ENCODE data around the gene SPP2.

The SPP2 gene

DNA sequence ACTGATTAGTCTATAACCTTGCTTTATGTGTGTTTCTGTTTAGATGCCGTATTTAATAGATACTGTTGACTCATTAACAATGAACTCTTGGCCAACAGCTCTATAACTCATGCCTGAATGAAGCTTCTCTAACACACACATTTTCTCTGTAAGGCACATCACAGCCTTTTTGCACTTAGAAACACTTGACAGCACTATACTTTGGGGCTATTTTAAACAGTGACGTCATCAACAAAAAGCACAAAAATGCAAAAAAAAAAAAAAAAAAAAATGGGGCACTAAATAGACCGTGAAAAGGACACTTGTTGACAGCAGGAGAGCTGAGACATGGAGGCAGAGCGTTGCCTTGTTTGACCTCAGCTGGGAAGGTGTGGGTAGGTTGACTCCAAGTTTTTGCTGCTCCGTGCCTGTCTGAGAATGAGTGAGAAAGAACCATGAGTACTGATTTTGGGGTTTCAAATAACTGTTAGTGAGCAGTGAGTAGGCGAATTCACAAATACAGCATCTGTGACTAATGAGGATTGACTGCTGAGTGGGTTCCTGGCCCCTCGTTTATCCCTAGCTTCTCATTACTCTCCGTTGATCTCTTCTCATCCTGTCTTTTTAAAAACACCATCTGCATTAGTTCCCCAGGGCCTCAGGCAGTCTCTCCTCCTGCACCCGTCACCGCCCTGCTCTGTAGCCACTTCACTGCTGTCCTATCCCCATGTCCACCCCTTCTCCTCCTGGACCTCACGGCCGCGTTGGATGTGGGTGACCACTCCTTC is 24.4 kb downstream of the SPP2 start:
- H3K4me1 ChIP-seq (ENCODE audit: control insufficient read depth in 1 of 2, insufficient read depth in 2 of 2, low read length in 2 of 2) = no peaks in the 10 kb centered on the region
- no peaks in the 10 kb centered on the region for H3K36me3 ChIP-seq (ENCODE audit: control insufficient read depth in 1 of 2, insufficient read depth in 2 of 2, low read length in 2 of 2)
- no peak overlapping the region for H3K27ac ChIP-seq (ENCODE audit: low read length)
- H3K27me3 ChIP-seq (ENCODE audit: low read depth, low read length) = no peaks in the 10 kb centered on the region
- H3K4me3 ChIP-seq (ENCODE audit: low read depth in 1 of 2, low read length in 2 of 2) = no peak overlapping the region
- no peaks in the 10 kb centered on the region for H3K9me3 ChIP-seq (ENCODE audit: control insufficient read depth in 1 of 2, low read length in 2 of 2)

DNA sequence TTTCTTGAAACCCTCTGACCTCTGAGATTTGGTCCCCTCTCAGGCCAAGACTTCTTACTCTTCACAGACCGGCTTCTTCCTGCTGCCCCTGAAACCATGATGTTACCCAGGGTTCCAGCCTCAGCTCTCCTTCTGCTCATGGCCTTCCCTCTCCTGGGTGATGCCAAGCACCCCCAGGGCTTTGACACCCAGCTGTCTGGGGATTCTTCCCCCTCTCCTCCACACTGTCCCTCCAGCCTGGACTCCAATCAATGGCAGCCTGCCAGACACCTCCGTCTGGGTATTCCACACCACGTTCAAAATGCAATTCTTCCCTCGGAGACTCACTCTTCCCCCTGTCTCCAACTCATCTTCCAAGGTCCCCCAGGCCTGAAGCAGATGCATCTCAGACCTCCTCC is 25.0 kb downstream of the SPP2 start:
- H3K36me3 ChIP-seq (ENCODE audit: control insufficient read depth in 1 of 2, insufficient read depth in 2 of 2, low read length in 2 of 2) = no peaks in the 10 kb centered on the region
- H3K4me3 ChIP-seq (ENCODE audit: low read depth in 1 of 2, low read length in 2 of 2) = no peak overlapping the region
- H3K9me3 ChIP-seq (ENCODE audit: control insufficient read depth in 1 of 2, low read length in 2 of 2) = no peaks in the 10 kb centered on the region
- no peak overlapping the region for H3K27ac ChIP-seq (ENCODE audit: low read length)
- H3K4me1 ChIP-seq (ENCODE audit: control insufficient read depth in 1 of 2, insufficient read depth in 2 of 2, low read length in 2 of 2) = no peaks in the 10 kb centered on the region
- no peaks in the 10 kb centered on the region for H3K27me3 ChIP-seq (ENCODE audit: low read depth, low read length)

DNA sequence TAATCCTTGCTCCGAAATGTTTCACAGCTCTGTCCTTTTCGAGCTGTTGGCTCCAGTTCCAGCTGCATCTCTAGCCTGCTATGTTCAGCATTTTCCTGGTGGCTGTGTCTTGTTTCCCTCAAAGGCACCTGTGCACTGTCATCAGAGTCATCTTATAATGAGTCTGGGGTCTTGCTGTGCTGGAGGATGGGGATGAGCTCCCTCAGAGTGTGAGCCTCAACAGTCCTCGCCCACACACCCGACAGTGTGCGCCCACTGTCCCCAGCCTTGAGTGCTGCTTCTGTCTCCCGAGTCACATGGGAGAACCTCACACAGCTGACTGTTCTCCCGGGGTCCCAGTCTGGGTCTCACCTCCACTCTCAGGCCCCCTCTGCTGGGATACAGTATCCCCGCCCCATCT is 25.4 kb downstream of the SPP2 start:
- H3K9me3 ChIP-seq (ENCODE audit: control insufficient read depth in 1 of 2, low read length in 2 of 2) = no peaks in the 10 kb centered on the region
- no peaks in the 10 kb centered on the region for H3K4me1 ChIP-seq (ENCODE audit: control insufficient read depth in 1 of 2, insufficient read depth in 2 of 2, low read length in 2 of 2)
- no peak overlapping the region for H3K27ac ChIP-seq (ENCODE audit: low read length)
- H3K36me3 ChIP-seq (ENCODE audit: control insufficient read depth in 1 of 2, insufficient read depth in 2 of 2, low read length in 2 of 2) = no peaks in the 10 kb centered on the region
- H3K27me3 ChIP-seq (ENCODE audit: low read depth, low read length) = no peaks in the 10 kb centered on the region
- H3K4me3 ChIP-seq (ENCODE audit: low read depth in 1 of 2, low read length in 2 of 2) = no peak overlapping the region

DNA sequence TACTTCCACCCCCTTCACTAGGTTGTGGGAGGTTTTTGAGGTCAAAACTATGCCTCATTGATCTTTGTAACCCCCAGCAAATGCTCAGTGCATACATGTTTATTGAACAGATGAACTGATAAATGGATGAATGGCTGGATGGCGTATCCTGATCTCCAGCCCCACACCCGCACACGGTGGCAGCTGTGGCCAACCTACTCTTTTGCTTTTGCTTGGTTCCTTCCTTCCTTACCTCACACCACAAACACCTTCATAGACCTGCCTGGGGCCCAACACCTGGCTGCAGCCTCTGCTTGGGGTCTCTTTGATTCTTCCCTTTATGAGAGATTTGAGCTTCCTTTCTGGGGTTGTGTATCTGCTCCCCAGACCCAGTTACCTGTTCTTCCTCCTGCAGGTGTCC is 25.9 kb downstream of the SPP2 start:
- H3K4me1 ChIP-seq (ENCODE audit: control insufficient read depth in 1 of 2, insufficient read depth in 2 of 2, low read length in 2 of 2) = no peaks in the 10 kb centered on the region
- no peaks in the 10 kb centered on the region for H3K27me3 ChIP-seq (ENCODE audit: low read depth, low read length)
- H3K4me3 ChIP-seq (ENCODE audit: low read depth in 1 of 2, low read length in 2 of 2) = no peak overlapping the region
- H3K9me3 ChIP-seq (ENCODE audit: control insufficient read depth in 1 of 2, low read length in 2 of 2) = no peaks in the 10 kb centered on the region
- no peaks in the 10 kb centered on the region for H3K36me3 ChIP-seq (ENCODE audit: control insufficient read depth in 1 of 2, insufficient read depth in 2 of 2, low read length in 2 of 2)
- no peak overlapping the region for H3K27ac ChIP-seq (ENCODE audit: low read length)

GRCh38 chr2:234078129-234078528 is 27.6 kb downstream of the SPP2 start:
- no peaks in the 10 kb centered on the region for H3K4me1 ChIP-seq (ENCODE audit: control insufficient read depth in 1 of 2, insufficient read depth in 2 of 2, low read length in 2 of 2)
- H3K9me3 ChIP-seq (ENCODE audit: control insufficient read depth in 1 of 2, low read length in 2 of 2) = no peaks in the 10 kb centered on the region
- no peaks in the 10 kb centered on the region for H3K36me3 ChIP-seq (ENCODE audit: control insufficient read depth in 1 of 2, insufficient read depth in 2 of 2, low read length in 2 of 2)

GRCh38 chr2:234081970-234082822 is 31.7 kb downstream of the SPP2 start:
- H3K27ac ChIP-seq (ENCODE audit: low read length) = no peak overlapping the region

More at GRCh38 chr2:234078129-234078528, 27.6 kb downstream of the SPP2 start:
- Histone ChIP-seq H3K4me3 (ENCODE audit: low read depth in 1 of 2, low read length in 2 of 2) (no peak overlapping the region), H3K27me3 (ENCODE audit: low read depth, low read length) (no peaks in the 10 kb centered on the region), H3K27ac (ENCODE audit: low read length) (no peak overlapping the region)

DNA sequence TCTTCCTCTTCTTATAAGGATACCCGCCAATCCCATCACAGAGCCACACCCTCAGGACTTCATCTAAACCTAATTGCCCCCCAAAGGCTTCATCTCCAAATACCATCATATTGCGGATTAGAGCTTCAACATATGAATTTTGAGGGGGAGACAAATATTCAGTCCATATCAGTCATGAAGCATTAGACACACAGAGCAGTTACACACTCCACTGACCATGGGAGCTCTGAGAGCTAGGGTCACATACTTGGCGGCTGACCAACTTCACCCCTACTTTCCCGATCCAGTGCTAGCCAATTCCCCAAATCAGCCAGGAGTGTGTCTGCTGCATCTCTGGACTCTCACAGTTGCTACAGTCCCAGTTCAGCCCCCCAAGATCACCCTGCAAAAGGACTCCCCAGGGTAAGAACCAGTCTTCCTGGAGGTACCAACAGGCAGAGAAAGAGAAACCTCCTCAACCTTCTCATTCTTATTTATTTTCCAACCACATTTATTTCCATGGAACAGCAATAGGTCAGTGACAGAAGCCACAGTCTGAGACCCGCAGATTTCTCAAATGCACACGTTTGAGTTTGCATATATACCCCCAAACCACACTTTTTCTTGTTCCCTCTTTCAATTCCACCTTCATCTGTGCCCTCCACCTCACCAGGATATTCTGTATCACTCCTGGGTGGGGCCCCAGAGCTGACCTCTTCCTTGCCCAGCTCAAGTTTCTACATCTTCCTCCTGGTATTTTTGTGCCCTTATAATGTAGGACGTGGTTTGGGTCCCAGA is 33.3 kb downstream of the SPP2 start:
- Histone ChIP-seq H3K27me3 (ENCODE audit: low read depth, low read length) (no peaks in the 10 kb centered on the region), H3K4me1 (ENCODE audit: control insufficient read depth in 1 of 2, insufficient read depth in 2 of 2, low read length in 2 of 2) (no peaks in the 10 kb centered on the region), H3K27ac (ENCODE audit: low read length) (no peak overlapping the region), H3K9me3 (ENCODE audit: control insufficient read depth in 1 of 2, low read length in 2 of 2) (no peaks in the 10 kb centered on the region), H3K4me3 (ENCODE audit: low read depth in 1 of 2, low read length in 2 of 2) (no peak overlapping the region), H3K36me3 (ENCODE audit: control insufficient read depth in 1 of 2, insufficient read depth in 2 of 2, low read length in 2 of 2) (no peaks in the 10 kb centered on the region)

More at GRCh38 chr2:234081970-234082822, 31.7 kb downstream of the SPP2 start:
- Histone ChIP-seq H3K36me3 (ENCODE audit: control insufficient read depth in 1 of 2, insufficient read depth in 2 of 2, low read length in 2 of 2) (no peaks in the 10 kb centered on the region), H3K4me3 (ENCODE audit: low read depth in 1 of 2, low read length in 2 of 2) (no peak overlapping the region), H3K9me3 (ENCODE audit: control insufficient read depth in 1 of 2, low read length in 2 of 2) (no peaks in the 10 kb centered on the region), H3K4me1 (ENCODE audit: control insufficient read depth in 1 of 2, insufficient read depth in 2 of 2, low read length in 2 of 2) (no peaks in the 10 kb centered on the region), H3K27me3 (ENCODE audit: low read depth, low read length) (no peaks in the 10 kb centered on the region)

GRCh38 chr2:234091432-234091879 is 41.0 kb downstream of the SPP2 start:
- Histone ChIP-seq H3K4me3 (ENCODE audit: low read depth in 1 of 2, low read length in 2 of 2) (no peak overlapping the region), H3K27ac (ENCODE audit: low read length) (no peak overlapping the region), H3K4me1 (ENCODE audit: control insufficient read depth in 1 of 2, insufficient read depth in 2 of 2, low read length in 2 of 2) (no peaks in the 10 kb centered on the region), H3K36me3 (ENCODE audit: control insufficient read depth in 1 of 2, insufficient read depth in 2 of 2, low read length in 2 of 2) (no peaks in the 10 kb centered on the region), H3K27me3 (ENCODE audit: low read depth, low read length) (no peaks in the 10 kb centered on the region), H3K9me3 (ENCODE audit: control insufficient read depth in 1 of 2, low read length in 2 of 2) (no peaks in the 10 kb centered on the region)

- no peaks in the 10 kb centered on the region for H3K27me3 ChIP-seq (ENCODE audit: low read depth, low read length)
- H3K36me3 ChIP-seq (ENCODE audit: control insufficient read depth in 1 of 2, insufficient read depth in 2 of 2, low read length in 2 of 2) = no peaks in the 10 kb centered on the region
- no peak overlapping the region for H3K27ac ChIP-seq (ENCODE audit: low read length)
- H3K4me3 ChIP-seq (ENCODE audit: low read depth in 1 of 2, low read length in 2 of 2) = no peak overlapping the region
- no peaks in the 10 kb centered on the region for H3K4me1 ChIP-seq (ENCODE audit: control insufficient read depth in 1 of 2, insufficient read depth in 2 of 2, low read length in 2 of 2)
- no peaks in the 10 kb centered on the region for H3K9me3 ChIP-seq (ENCODE audit: control insufficient read depth in 1 of 2, low read length in 2 of 2)
Measured at GRCh38 chr2:234091883-234092282, 41.4 kb downstream of the SPP2 start.

DNA sequence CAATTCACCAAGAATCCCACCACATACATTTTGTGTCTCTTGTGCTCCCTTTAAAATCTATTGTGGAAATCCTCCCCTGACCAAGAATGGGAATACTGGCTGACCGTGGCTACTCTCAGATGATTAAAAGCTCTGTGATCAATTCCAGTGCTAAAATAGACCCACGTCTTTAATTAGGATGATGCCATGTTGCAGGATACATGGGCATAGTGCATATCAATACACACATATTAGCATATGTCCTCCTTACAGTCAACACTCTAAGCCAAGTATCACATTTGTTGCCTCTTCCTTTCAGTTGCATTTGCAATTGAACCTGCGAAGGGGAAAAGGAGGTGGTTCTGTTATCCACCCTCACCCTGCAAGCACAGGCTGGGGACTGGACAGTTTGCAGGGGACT is 41.8 kb downstream of the SPP2 start:
- no peaks in the 10 kb centered on the region for H3K27me3 ChIP-seq (ENCODE audit: low read depth, low read length)
- no peaks in the 10 kb centered on the region for H3K9me3 ChIP-seq (ENCODE audit: control insufficient read depth in 1 of 2, low read length in 2 of 2)
- no peaks in the 10 kb centered on the region for H3K4me1 ChIP-seq (ENCODE audit: control insufficient read depth in 1 of 2, insufficient read depth in 2 of 2, low read length in 2 of 2)
- no peak overlapping the region for H3K4me3 ChIP-seq (ENCODE audit: low read depth in 1 of 2, low read length in 2 of 2)
- H3K27ac ChIP-seq (ENCODE audit: low read length) = no peak overlapping the region
- H3K36me3 ChIP-seq (ENCODE audit: control insufficient read depth in 1 of 2, insufficient read depth in 2 of 2, low read length in 2 of 2) = no peaks in the 10 kb centered on the region

DNA sequence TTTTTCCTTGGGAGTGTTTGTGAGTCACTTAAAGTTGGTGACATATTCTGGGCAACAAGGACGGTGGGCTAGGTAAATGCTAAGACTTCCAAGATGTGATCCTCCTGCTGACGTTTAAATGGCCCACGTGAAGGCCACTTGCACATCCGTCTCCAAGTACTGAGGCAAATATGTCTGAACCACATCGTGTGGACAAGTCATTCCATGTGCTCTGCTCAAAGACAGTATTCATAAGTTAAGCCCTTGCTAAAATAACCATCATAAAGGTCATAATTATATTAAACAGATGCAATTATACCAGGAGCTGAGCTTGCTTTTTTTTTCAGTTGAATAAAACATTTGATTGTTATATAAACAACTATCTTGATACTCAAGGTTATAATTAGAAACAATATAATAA is 44.8 kb downstream of the SPP2 start:
- no peak overlapping the region for H3K27ac ChIP-seq (ENCODE audit: low read length)
- no peaks in the 10 kb centered on the region for H3K36me3 ChIP-seq (ENCODE audit: control insufficient read depth in 1 of 2, insufficient read depth in 2 of 2, low read length in 2 of 2)
- no peak overlapping the region for H3K4me3 ChIP-seq (ENCODE audit: low read depth in 1 of 2, low read length in 2 of 2)
- H3K4me1 ChIP-seq (ENCODE audit: control insufficient read depth in 1 of 2, insufficient read depth in 2 of 2, low read length in 2 of 2) = no peaks in the 10 kb centered on the region
- no peaks in the 10 kb centered on the region for H3K9me3 ChIP-seq (ENCODE audit: control insufficient read depth in 1 of 2, low read length in 2 of 2)
- H3K27me3 ChIP-seq (ENCODE audit: low read depth, low read length) = no peaks in the 10 kb centered on the region

Measured in muscle layer of duodenum (tissue), 2 donors.